Loucy (cell line): ENCODE results near the gene ALG5.

Experiments used
- H2AFZ ChIP-seq: fragments of 200-600 bp; sonication (generic); 2 replicates; pipeline ENCODE4 v1.6.0; 2016; ENCODE audit warnings: antibody characterized with exemption, mild to moderate bottlenecking, low read length, moderate library complexity
- H3F3A ChIP-seq: fragments of 200-600 bp; 2 replicates; pipeline ENCODE4 v1.6.0; 2016; ENCODE audit warnings: antibody characterized with exemption, low read depth, mild to moderate bottlenecking
- H3K27me3 ChIP-seq: fragments of 200-600 bp; sonication (generic); 2 replicates; pipeline ENCODE4 v1.6.1; 2014; ENCODE audit warnings: low read length, mild to moderate bottlenecking; ENCODE audit not compliant: insufficient read depth, poor library complexity, severe bottlenecking
- H3K36me3 ChIP-seq: fragments of 200-600 bp; sonication (generic); 2 replicates; pipeline ENCODE4 v1.6.1; 2016; ENCODE audit warnings: low read length; ENCODE audit not compliant: insufficient read depth
- H3K4me1 ChIP-seq: fragments of 200-600 bp; sonication (generic); 2 replicates; pipeline ENCODE4 v1.5.1; 2014; ENCODE audit warnings: low read length, mild to moderate bottlenecking; ENCODE audit not compliant: insufficient read depth, poor library complexity, severe bottlenecking
- H3K4me2 ChIP-seq: fragments of 200-600 bp; sonication (generic); 2 replicates; pipeline ENCODE4 v1.6.0; 2014; ENCODE audit warnings: antibody characterized with exemption, low read length, low read depth, mild to moderate bottlenecking; ENCODE audit not compliant: poor library complexity, severe bottlenecking
- H3K4me3 ChIP-seq: fragments of 200-600 bp; sonication (generic); 2 replicates; pipeline ENCODE4 v1.5.1; 2014; ENCODE audit warnings: low read length, mild to moderate bottlenecking, mixed read lengths; ENCODE audit not compliant: poor library complexity, severe bottlenecking
- H3K79me2 ChIP-seq: fragments of 200-600 bp; sonication (generic); 2 replicates; pipeline ENCODE4 v1.6.1; 2014; ENCODE audit warnings: low read length; ENCODE audit not compliant: insufficient read depth
- H3K9ac ChIP-seq: fragments of 200-600 bp; sonication (generic); 2 replicates; pipeline ENCODE4 v1.6.0; 2014; ENCODE audit warnings: mild to moderate bottlenecking, low read depth, low read length, moderate library complexity; ENCODE audit not compliant: poor library complexity, severe bottlenecking
- H3K9me2 ChIP-seq: fragments of 200-600 bp; sonication (generic); replicated peaks from 2 replicates; pipeline ENCODE4 v1.6.1; 2016; ENCODE audit warnings: low read depth, low read length, mixed read lengths
- H3K9me3 ChIP-seq: fragments of 200-600 bp; sonication (generic); 2 replicates; pipeline ENCODE4 v1.6.1; 2014; ENCODE audit warnings: mild to moderate bottlenecking, antibody characterized with exemption, low read length, low read depth; ENCODE audit not compliant: insufficient read depth
- H4K20me1 ChIP-seq: fragments of 200-600 bp; sonication (generic); 2 replicates; pipeline ENCODE4 v1.6.0; 2014; ENCODE audit warnings: antibody characterized with exemption, low read length, mild to moderate bottlenecking; ENCODE audit not compliant: insufficient read depth, poor library complexity, severe bottlenecking
- EZH2phosphoT487 ChIP-seq: fragments of 200-600 bp; IDR thresholded peaks from 2 replicates; pipeline ENCODE4 v1.6.1; 2018; ENCODE audit warnings: antibody characterized with exemption, mild to moderate bottlenecking, moderate library complexity, borderline replicate concordance
- TF ChIP-seq, protein P1 (sequence below): fragments of 200-600 bp; sonication (generic); conservative IDR thresholded peaks from 2 replicates; pipeline ENCODE4 v1.5.1; 2014; ENCODE audit warnings: mild to moderate bottlenecking, antibody characterized with exemption, low read length

ALG5 gene

DNA sequence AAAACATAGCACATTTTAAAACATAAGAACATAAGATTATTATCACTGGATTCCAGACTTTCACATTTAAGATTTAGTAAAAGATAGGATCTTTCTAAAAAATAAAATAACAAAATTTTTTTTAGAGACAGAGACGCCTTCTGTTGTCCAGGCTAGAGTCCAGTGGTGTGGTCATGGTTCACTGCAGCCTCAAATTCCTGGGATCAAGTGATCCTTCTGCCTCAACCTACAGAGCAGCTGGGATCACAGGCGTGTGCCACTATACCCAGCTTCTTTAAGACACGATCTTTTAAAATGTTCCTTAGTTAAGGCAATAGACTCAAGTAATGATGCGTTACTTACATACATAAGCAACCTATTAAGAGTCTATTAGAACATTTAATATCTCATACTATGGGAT lies 32.7 kb downstream of the ALG5 start:
- Histone ChIP-seq H3K4me3 (no peak overlapping the region), H3K27me3 (no peaks in the 10 kb centered on the region), H3F3A (no peaks in the 10 kb centered on the region), H3K9me2 (no peaks in the 10 kb centered on the region), H3K36me3 (peaks cover 61% of the 10 kb centered on the region), H3K4me1 (peaks cover 21% of the 10 kb centered on the region), H3K9ac (no peak overlapping the region), H3K4me2 (no peak overlapping the region), H4K20me1 (no peaks in the 10 kb centered on the region), H3K79me2 (no peaks in the 10 kb centered on the region), H3K9me3 (no peaks in the 10 kb centered on the region), H2AFZ (no peak overlapping the region)
- TF ChIP-seq, protein P1, sequence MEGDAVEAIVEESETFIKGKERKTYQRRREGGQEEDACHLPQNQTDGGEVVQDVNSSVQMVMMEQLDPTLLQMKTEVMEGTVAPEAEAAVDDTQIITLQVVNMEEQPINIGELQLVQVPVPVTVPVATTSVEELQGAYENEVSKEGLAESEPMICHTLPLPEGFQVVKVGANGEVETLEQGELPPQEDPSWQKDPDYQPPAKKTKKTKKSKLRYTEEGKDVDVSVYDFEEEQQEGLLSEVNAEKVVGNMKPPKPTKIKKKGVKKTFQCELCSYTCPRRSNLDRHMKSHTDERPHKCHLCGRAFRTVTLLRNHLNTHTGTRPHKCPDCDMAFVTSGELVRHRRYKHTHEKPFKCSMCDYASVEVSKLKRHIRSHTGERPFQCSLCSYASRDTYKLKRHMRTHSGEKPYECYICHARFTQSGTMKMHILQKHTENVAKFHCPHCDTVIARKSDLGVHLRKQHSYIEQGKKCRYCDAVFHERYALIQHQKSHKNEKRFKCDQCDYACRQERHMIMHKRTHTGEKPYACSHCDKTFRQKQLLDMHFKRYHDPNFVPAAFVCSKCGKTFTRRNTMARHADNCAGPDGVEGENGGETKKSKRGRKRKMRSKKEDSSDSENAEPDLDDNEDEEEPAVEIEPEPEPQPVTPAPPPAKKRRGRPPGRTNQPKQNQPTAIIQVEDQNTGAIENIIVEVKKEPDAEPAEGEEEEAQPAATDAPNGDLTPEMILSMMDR, result no peak
- TF ChIP-seq EZH2phosphoT487, result no peak

DNA sequence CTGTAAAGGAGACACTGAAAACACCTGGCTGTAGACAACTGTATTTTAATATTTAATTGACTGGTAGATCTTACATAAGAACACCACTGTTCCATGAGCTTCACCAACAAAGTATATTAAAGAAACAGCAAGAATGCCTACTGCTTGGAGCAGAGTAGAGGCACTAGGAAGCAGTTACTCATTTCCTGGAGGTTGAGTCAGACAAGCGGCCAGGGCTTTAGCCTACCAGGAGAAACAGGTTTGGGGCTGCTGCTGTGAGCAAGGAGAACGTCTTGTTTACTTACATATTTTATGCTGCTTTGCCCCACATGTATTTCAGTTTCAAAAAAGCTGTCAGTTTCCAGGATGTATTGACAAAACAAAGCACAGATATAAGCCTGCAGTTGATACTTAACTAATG lies 33.4 kb downstream of the ALG5 start:
- Histone ChIP-seq H2AFZ (no peak overlapping the region), H3K4me2 (no peak overlapping the region), H3K4me1 (peaks cover 21% of the 10 kb centered on the region), H3K36me3 (peaks cover 61% of the 10 kb centered on the region), H3K4me3 (no peak overlapping the region), H3K9ac (no peak overlapping the region), H3K79me2 (no peaks in the 10 kb centered on the region), H3K9me2 (no peaks in the 10 kb centered on the region), H3K9me3 (no peaks in the 10 kb centered on the region), H3F3A (no peaks in the 10 kb centered on the region), H3K27me3 (no peaks in the 10 kb centered on the region), H4K20me1 (no peaks in the 10 kb centered on the region)
- no peak for TF ChIP-seq EZH2phosphoT487
- TF ChIP-seq, protein P1, result no peak

DNA sequence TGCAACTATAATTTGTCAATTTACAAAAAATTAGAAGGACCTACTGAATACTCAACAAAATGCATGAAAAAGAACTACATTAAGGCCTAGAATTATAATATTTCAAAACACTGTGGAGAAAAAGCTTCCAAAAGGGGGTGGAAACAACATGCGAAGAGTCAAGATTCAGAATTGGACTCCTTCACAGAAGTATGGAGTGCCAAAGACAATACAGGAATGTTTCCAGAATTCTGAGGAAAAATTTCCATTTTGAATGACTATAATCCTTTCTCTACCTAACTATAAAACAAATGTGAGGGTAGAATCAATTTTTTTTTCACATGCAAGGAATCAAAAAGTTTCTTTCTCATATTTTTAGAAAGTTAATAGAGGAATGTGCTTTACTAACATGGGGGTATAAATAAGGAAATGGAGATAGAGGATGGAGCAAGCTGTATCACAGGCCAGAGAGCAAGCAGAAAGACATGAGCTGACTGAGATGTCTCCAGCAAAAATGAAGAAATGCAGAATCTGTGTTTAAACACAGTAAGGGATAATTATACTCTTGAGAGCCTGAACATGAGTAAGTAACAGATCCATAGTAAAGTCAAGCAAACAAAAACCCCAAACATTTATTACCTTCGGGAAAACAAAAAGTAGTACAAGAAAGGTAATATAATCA lies 39.6 kb downstream of the ALG5 start:
- peaks cover 51% of the 10 kb centered on the region; the same call in 1 of the 2 replicates for H3K36me3 ChIP-seq
- H3K9ac ChIP-seq, result no peak overlapping the region
- H3K9me3 ChIP-seq, result no peaks in the 10 kb centered on the region
- no peaks in the 10 kb centered on the region for H3K4me1 ChIP-seq
- no peak overlapping the region for H3K4me2 ChIP-seq
- no peaks in the 10 kb centered on the region for H3F3A ChIP-seq
- TF ChIP-seq, protein P1, result no peak
- no peak for TF ChIP-seq EZH2phosphoT487
- no peak overlapping the region for H2AFZ ChIP-seq
- H3K4me3 ChIP-seq, result no peak overlapping the region
- no peaks in the 10 kb centered on the region for H3K27me3 ChIP-seq
- H4K20me1 ChIP-seq, result no peaks in the 10 kb centered on the region
- H3K79me2 ChIP-seq, result no peaks in the 10 kb centered on the region
- no peaks in the 10 kb centered on the region for H3K9me2 ChIP-seq
